Measurements from ENCODE around the gene NR3C2. TPM values are rescaled to one million over a fixed set of nuclear protein-coding genes. Genes with fewer than 3 reads are reported as not detected.

Gene NR3C2
- total and polyA plus RNA-seq, 8 donors: 2.0 to 36.4 (median 16.9) TPM

DNA sequence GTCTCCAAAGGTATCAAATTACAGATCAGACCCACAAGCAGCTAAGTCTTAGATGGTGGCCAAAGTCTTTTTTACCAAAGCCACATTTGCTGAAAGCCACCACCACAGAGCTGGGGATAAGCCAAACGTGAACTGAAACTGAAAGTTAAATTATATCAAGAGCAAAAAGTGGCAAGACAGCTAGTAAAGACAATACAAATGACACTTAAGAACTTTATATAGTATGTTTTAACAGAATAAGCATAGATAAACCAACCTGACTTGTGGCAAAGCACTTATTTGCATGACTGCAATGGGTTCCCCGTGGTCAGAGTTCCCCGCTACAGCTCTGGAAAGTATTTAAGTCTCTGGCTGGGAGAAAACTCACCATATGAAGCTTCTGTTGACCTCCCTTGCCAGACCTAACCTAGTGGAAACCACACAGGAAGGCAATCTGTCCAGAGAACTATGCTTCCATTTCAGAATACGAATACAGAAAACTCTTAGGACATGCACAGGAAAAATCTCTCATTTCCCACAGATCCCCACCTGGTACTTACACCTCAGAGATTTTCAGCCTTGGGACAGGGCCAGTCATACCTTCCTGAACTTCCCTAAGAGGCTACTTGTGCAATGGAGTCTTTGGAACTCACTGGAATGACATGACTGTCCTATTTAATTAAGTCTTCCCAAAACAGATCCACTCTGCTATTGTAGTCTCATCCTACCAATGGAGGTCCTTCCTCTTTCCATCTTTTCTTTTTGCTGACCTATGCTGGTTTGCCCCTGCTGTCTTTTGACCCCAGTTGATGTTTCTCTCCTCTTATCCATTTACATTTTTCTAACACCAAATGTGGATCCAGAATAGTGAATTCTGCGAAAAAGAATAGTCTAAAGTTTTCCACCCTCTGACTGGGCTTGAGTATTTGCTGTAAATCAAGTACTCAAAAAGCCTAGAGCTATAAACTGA lies 225.1 kb downstream of the NR3C2 start:
- DNase-seq: peak in 1 of 2 donors; percentile 28
- H3K27ac ChIP-seq: peak overlapping the region in 4 of 5 donors; percentile 9 to 65 (median 52)
- TF ChIP-seq POLR2AphosphoS5 (IDR thresholded peaks at IDR 0.05) (no peak), POLR2A (IDR thresholded peaks at IDR 0.05) (no peak), EP300 (IDR thresholded peaks at IDR 0.05) (no peak)
- TF ChIP-seq, protein P1, sequence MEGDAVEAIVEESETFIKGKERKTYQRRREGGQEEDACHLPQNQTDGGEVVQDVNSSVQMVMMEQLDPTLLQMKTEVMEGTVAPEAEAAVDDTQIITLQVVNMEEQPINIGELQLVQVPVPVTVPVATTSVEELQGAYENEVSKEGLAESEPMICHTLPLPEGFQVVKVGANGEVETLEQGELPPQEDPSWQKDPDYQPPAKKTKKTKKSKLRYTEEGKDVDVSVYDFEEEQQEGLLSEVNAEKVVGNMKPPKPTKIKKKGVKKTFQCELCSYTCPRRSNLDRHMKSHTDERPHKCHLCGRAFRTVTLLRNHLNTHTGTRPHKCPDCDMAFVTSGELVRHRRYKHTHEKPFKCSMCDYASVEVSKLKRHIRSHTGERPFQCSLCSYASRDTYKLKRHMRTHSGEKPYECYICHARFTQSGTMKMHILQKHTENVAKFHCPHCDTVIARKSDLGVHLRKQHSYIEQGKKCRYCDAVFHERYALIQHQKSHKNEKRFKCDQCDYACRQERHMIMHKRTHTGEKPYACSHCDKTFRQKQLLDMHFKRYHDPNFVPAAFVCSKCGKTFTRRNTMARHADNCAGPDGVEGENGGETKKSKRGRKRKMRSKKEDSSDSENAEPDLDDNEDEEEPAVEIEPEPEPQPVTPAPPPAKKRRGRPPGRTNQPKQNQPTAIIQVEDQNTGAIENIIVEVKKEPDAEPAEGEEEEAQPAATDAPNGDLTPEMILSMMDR (IDR thresholded peaks at IDR 0.05): no peak
- H3K4me3 ChIP-seq: peak overlapping the region in 3 of 4 donors; percentile 3 to 27 (median 21)
- no peaks in the 10 kb centered on the region for H3K36me3 ChIP-seq
- H3K4me1 ChIP-seq: peaks cover 13 to 37% (median 30%) of the 10 kb centered on the region in 4 donors
- H3K27me3 ChIP-seq: no peaks in the 10 kb centered on the region
- no peaks in the 10 kb centered on the region for H3K9me3 ChIP-seq
- intact Hi-C loops (cut with DNase I; ENCODE audit: low total_unique reads): no loop called here
- WGBS, 5 donors: 40 to 60% (median 53%) methylated on average over 5 of the region's 5 CpGs

DNA sequence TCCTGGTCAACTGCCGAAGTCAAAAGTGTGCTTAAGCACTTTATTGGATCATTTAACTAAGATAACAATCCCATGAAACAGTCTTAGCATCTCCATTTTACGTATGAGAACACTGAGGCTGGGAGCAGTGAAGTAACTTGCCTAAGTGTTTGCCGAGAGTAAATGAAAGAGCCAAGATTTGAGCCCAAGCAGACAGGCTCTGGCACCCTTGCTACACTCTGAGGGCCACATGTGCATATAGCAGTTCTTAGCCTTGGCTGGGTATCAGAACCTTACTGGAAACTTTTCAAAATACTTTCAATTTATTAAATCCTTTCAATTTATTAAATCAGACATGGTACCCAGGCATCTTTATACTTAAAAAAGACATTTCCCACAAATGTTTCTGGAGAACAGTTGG lies 225.9 kb downstream of the NR3C2 start:
- intact Hi-C loops (cut with DNase I; ENCODE audit: low total_unique reads): no loop called here
- no peaks in the 10 kb centered on the region for H3K27me3 ChIP-seq
- 63 to 78% (median 72%) methylated on average over 3 of the region's 3 CpGs for WGBS, 5 donors
- H3K36me3 ChIP-seq: no peaks in the 10 kb centered on the region
- no peaks in the 10 kb centered on the region for H3K9me3 ChIP-seq
- DNase-seq: no peak
- TF ChIP-seq POLR2A (IDR thresholded peaks at IDR 0.05) (no peak), POLR2AphosphoS5 (IDR thresholded peaks at IDR 0.05) (no peak), EP300 (IDR thresholded peaks at IDR 0.05) (no peak)
- TF ChIP-seq, protein P1 (IDR thresholded peaks at IDR 0.05): no peak
- H3K27ac ChIP-seq: peak overlapping the region; percentile 9 to 65 (median 61)
- peaks cover 13 to 41% (median 30%) of the 10 kb centered on the region in 4 donors for H3K4me1 ChIP-seq
- peak overlapping the region in 2 of 4 donors; percentile 3 to 21 for H3K4me3 ChIP-seq

DNA sequence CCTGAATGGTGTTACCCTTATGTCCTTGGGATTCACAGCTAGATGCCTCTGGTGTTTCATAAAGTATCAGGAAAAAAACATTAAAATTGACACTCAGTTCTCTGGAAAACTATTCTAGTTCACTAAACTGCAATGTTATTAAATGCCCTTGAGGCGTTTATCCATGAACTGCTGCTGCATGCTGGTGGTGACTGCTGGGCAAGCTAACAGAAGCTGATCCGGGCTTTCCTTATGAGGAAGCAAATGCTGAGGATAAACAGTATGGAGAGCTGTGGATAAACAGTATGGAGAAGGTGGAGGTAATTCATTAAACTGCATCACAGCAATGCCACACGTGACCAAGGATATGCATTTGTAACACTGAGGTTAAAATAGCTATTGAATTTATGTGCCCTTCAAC lies 227.0 kb downstream of the NR3C2 start:
- intact Hi-C loops (cut with DNase I; ENCODE audit: low total_unique reads): no loop called here

DNA sequence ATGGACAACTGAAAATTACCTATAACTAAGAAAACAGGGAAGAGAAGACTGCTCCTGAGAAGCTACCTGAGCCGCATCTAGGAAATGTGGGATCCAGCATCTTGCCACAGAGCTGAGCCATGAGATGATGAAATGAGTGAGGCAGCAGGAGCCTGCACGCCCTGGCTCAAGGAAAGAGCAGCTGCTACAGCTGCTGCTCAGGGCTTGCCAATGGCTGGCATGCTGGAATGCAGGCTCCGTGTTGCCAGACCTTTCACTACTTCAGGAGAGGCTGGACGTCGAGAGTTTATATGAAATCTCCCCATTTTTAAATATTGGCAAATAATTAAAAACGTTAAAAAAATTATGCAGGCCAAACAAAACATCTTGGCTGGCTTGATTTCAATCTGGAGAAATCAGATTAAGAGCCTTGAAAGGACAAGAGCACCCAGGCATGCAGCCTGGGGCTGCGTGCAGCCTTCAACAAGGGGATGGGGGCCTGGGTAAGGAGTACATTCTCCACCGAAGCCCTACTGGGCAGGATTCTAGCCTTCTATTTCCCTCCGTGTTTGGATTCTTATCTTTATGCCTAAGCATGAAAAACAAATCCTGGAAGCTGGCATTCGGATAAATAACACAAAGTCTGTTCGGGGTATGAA lies 227.6 kb downstream of the NR3C2 start:
- H3K9me3 ChIP-seq: no peaks in the 10 kb centered on the region
- H3K4me1 ChIP-seq: peaks cover 13 to 48% (median 30%) of the 10 kb centered on the region in 4 donors
- intact Hi-C loops (cut with DNase I; ENCODE audit: low total_unique reads): no loop called here
- H3K27ac ChIP-seq: peak overlapping the region; percentile 9 to 71 (median 45)
- TF ChIP-seq EP300 (IDR thresholded peaks at IDR 0.05) (no peak), POLR2AphosphoS5 (IDR thresholded peaks at IDR 0.05) (peak in 2 of 3 donors; percentile 18 to 34)
- TF ChIP-seq, protein P1 (IDR thresholded peaks at IDR 0.05): no peak
- peak in 1 of 2 donors; percentile 33 for DNase-seq
- H3K27me3 ChIP-seq: no peaks in the 10 kb centered on the region
- H3K4me3 ChIP-seq: no peak overlapping the region
- no peaks in the 10 kb centered on the region for H3K36me3 ChIP-seq
- 29 to 60% (median 41%) methylated on average over 11 of the region's 11 CpGs for WGBS, 5 donors

More for the DNA sequence above, 227.0 kb downstream of the NR3C2 start:
- DNase-seq: peak in 1 of 2 donors; percentile 41
- no peaks in the 10 kb centered on the region for H3K27me3 ChIP-seq
- TF ChIP-seq, protein P1 (IDR thresholded peaks at IDR 0.05): no peak
- TF ChIP-seq POLR2A (IDR thresholded peaks at IDR 0.05): no peak
- TF ChIP-seq POLR2AphosphoS5 (IDR thresholded peaks at IDR 0.05): no peak
- no peak for TF ChIP-seq EP300 (IDR thresholded peaks at IDR 0.05)
- H3K4me1 ChIP-seq: peaks cover 13 to 48% (median 30%) of the 10 kb centered on the region in 4 donors
- H3K36me3 ChIP-seq: no peaks in the 10 kb centered on the region
- WGBS, 5 donors: 23 to 38% (median 28%) methylated on average over 3 of the region's 3 CpGs
- peak overlapping the region; percentile 9 to 71 (median 55) for H3K27ac ChIP-seq
- H3K9me3 ChIP-seq: no peaks in the 10 kb centered on the region
- H3K4me3 ChIP-seq: no peak overlapping the region

Measured in stomach (tissue), 9 donors.